A673 (cell line): Measurements from ENCODE around the gene SWSAP1. TPM values are rescaled to one million over a fixed set of nuclear protein-coding genes. Genes with fewer than 3 reads are reported as not detected.
"Not testable (repeated sequence)": the region's sequence is repeated elsewhere in the genome, so short reads cannot be mapped to it uniquely, and the experiment has no call there.

Experiments used
- BruUV-seq: library from RNA; stranded (reverse); fragments of 400-500 nt; replicated peaks from 2 replicates; lab custom pipeline; 2021; lab: Mats Ljungman, UMichigan
- CTCF ChIA-PET: fragments of 300-600 bp; sonication (Branson Sonifier 250); formaldehyde crosslinking; loops from one replicate; lab custom pipeline; 2022; ENCODE audit warnings: antibody characterized with exemption; lab: Charles Lee
- POLR2A ChIA-PET: fragments of 300-600 bp; sonication (Branson Sonifier 250); formaldehyde crosslinking; loops from one replicate; lab custom pipeline; 2022; ENCODE audit warnings: antibody characterized with exemption; ENCODE audit not compliant: low non-redundant PET; lab: Charles Lee
- DNase-seq: peaks from one replicate; pipeline ENCODE4 v3.0.0-alpha.2; 2015; ENCODE audit warnings: low spot score
- H3K27ac ChIP-seq: fragments of 200-600 bp; sonication (generic); 2 replicates; pipeline ENCODE4 v1.5.1; 2016; ENCODE audit warnings: mixed run types, low read depth, mild to moderate bottlenecking, mixed read lengths, antibody characterized with exemption, low read length; ENCODE audit not compliant: poor library complexity, severe bottlenecking
- H3K27me3 ChIP-seq: fragments of 200-600 bp; sonication (generic); replicated peaks from 2 replicates; pipeline ENCODE4 v1.6.1; 2017; ENCODE audit warnings: mixed run types, low read depth, mild to moderate bottlenecking, mixed read lengths, antibody characterized with exemption, low read length; ENCODE audit not compliant: insufficient read depth, poor library complexity
- H3K36me3 ChIP-seq: fragments of 200-600 bp; sonication (generic); 2 replicates; pipeline ENCODE4 v1.6.1; 2016; ENCODE audit warnings: mixed run types, mild to moderate bottlenecking, mixed read lengths, antibody characterized with exemption, low read length; ENCODE audit not compliant: insufficient read depth, poor library complexity, severe bottlenecking
- H3K4me1 ChIP-seq: fragments of 200-600 bp; sonication (generic); 2 replicates; pipeline ENCODE4 v1.6.1; 2017; ENCODE audit warnings: mixed run types, mild to moderate bottlenecking, mixed read lengths, antibody characterized with exemption, low read length; ENCODE audit not compliant: insufficient read depth, poor library complexity, severe bottlenecking
- H3K4me3 ChIP-seq: fragments of 200-600 bp; sonication (generic); 2 replicates; pipeline ENCODE4 v1.5.1; 2016; ENCODE audit warnings: low read depth, mixed run types, mild to moderate bottlenecking, mixed read lengths, low read length; ENCODE audit not compliant: poor library complexity, severe bottlenecking
- H3K9me3 ChIP-seq: fragments of 200-600 bp; sonication (generic); 2 replicates; pipeline ENCODE4 v1.6.1; 2016; ENCODE audit warnings: mixed run types, low read depth, mild to moderate bottlenecking, mixed read lengths, antibody characterized with exemption, low read length; ENCODE audit not compliant: poor library complexity, severe bottlenecking
- EZH2 ChIP-seq: fragments of 200-600 bp; sonication (generic); IDR thresholded peaks from 2 replicates; pipeline ENCODE4 v1.6.1; 2017; ENCODE audit warnings: borderline replicate concordance, low read depth, mild to moderate bottlenecking, mixed read lengths, antibody characterized with exemption, low read length; ENCODE audit not compliant: poor library complexity, severe bottlenecking
- intact Hi-C: fragments of 100-400 bp; cut with micrococcal nuclease; formaldehyde crosslinking; loops from one replicate; pipeline ENCODE4 v1.10.0; 2022; ENCODE audit not compliant: unreplicated experiment
- total RNA-seq: library from RNA; stranded (reverse); gene quantifications from 2 replicates; pipeline ENCODE4 v1.2.3, GENCODE V29; 2021
- TF ChIP-seq, protein P1 (sequence below): fragments of 300-800, 200-600 bp; sonication (generic); conservative IDR thresholded peaks from 2 replicates; pipeline ENCODE4 v1.5.1; 2017; ENCODE audit warnings: low read depth, mild to moderate bottlenecking, antibody characterized with exemption, low read length, moderate library complexity, mixed read lengths

Gene SWSAP1
- total RNA-seq, 1 experiment from 2014 or later, result 3.3 TPM

DNA sequence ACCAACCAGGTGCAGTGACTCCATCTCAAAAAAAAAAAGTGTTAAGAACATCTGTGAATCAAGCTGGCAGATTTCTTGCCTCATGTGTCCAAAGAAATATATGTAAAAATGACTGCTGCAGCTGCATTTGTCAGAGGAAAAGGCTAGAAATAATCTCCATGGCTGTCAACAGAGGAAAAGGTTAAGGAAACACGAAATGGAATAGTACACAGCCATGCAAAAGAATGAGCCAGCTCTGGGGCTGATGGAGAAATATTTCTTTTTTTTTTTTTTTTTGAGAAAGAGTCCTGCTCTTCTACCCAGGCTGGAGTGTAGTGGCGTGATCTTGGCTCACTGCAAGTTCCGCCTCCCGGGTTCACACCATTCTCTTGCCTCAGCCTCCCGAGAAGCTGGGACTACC, 41.6 kb upstream of the SWSAP1 start:
- POLR2A ChIA-PET, result interaction anchor here (0.6 kb wide), 1 partner anchor 93 kb away, joined by 3 read pairs; no protein-coding TSS in a partner anchor
- H3K36me3 ChIP-seq, result peaks cover 35% of the 10 kb centered on the region
- TF ChIP-seq EZH2, result no peak
- TF ChIP-seq, protein P1, sequence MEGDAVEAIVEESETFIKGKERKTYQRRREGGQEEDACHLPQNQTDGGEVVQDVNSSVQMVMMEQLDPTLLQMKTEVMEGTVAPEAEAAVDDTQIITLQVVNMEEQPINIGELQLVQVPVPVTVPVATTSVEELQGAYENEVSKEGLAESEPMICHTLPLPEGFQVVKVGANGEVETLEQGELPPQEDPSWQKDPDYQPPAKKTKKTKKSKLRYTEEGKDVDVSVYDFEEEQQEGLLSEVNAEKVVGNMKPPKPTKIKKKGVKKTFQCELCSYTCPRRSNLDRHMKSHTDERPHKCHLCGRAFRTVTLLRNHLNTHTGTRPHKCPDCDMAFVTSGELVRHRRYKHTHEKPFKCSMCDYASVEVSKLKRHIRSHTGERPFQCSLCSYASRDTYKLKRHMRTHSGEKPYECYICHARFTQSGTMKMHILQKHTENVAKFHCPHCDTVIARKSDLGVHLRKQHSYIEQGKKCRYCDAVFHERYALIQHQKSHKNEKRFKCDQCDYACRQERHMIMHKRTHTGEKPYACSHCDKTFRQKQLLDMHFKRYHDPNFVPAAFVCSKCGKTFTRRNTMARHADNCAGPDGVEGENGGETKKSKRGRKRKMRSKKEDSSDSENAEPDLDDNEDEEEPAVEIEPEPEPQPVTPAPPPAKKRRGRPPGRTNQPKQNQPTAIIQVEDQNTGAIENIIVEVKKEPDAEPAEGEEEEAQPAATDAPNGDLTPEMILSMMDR, result no peak
- DNase-seq, result no peak
- H3K27ac ChIP-seq, result no peak overlapping the region
- CTCF ChIA-PET, result no interaction called here
- BruUV-seq, result no TSS peak
- no peaks in the 10 kb centered on the region for H3K4me1 ChIP-seq
- H3K27me3 ChIP-seq, result no peaks in the 10 kb centered on the region
- intact Hi-C loops, result no loop called here
- no peak overlapping the region for H3K4me3 ChIP-seq
- H3K9me3 ChIP-seq, result no peaks in the 10 kb centered on the region

- CTCF ChIA-PET, H3K4me1 ChIP-seq, DNase-seq, H3K4me3 ChIP-seq, BruUV-seq, H3K27me3 ChIP-seq, POLR2A ChIA-PET, intact Hi-C loops, H3K27ac ChIP-seq, H3K9me3 ChIP-seq: not testable (repeated sequence)
- H3K36me3 ChIP-seq, result peaks cover 35% of the 10 kb centered on the region
Measured at GRCh38 chr19:11333838-11334237, 40.6 kb upstream of the SWSAP1 start.

DNA sequence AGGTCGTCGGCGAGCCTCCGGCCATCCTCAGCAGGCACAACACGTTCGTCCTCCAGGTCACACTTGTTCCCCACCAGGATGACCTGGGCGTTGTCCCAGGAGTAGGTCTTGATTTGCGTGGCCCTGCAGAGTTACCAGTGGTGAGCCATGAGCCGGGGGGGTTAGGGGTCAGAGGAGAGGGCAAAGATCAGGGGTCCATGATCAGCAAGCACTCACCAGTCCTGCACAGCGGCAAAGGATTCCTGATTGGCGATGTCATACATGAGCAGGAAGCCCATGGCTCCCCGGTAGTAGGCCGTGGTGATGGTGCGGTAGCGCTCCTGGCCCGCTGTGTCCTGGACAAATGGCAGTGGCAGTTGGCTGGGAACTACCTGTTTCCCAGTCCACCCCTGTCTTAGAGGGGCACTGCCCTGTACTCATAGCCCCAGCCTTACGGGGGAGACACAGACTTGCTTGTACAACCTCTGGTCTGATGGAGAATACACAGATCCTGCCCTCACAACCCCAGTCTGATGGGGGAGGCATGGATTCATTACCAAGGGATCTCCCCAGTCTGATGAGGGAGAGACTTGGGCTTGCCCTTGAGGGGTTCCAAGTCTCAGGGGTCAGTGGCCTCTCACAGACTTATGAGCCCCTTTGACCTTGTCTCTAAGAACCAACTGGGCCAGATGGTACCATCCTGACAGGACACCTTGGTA, 38.9 kb upstream of the SWSAP1 start:
- no peak overlapping the region for H3K4me3 ChIP-seq
- TF ChIP-seq, protein P1, result no peak
- no peak for TF ChIP-seq EZH2
- no peaks in the 10 kb centered on the region for H3K4me1 ChIP-seq
- no peaks in the 10 kb centered on the region for H3K9me3 ChIP-seq
- H3K27ac ChIP-seq, result no peak overlapping the region
- peaks cover 35% of the 10 kb centered on the region for H3K36me3 ChIP-seq
- intact Hi-C loops, result loop anchor here (5.0 kb wide), 1 partner anchor 263 kb away; no protein-coding TSS in a partner anchor
- DNase-seq, result no peak
- BruUV-seq, result no TSS peak
- no peaks in the 10 kb centered on the region for H3K27me3 ChIP-seq
- POLR2A ChIA-PET, result no interaction called here
- CTCF ChIA-PET, result no interaction called here
